ENCODE measurements around the gene TMEM178B.
"Not testable (repeated sequence)": the region's sequence is repeated elsewhere in the genome, so short reads cannot be mapped to it uniquely, and the experiment has no call there.

DNA sequence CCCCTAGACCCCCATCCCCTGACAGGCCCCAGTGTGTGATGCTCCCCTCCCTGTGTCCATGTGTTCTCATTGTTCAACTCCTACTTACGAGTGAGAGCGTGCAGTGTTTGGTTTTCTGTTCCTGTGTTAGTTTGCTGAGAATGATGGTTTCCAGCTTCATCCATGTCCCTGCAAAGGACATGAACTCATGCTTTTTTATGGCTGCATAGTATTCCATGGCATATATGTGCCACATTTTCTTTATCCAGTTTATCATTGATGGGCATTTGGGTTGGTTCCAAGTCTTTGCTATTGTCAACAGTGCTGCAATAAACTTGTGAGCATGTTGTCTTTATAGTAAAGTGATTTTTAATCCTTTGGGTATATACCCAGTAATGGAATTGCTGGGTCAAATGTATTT, 42.8 kb downstream of the TMEM178B start:
- not testable (repeated sequence) for TF ChIP-seq SUZ12 (IDR thresholded peaks at IDR 0.05; ENCODE audit: extremely low read depth, insufficient read depth, insufficient read length); YY1 (IDR thresholded peaks at IDR 0.05; ENCODE audit: insufficient read depth, insufficient read length); ZNF274 (IDR thresholded peaks at IDR 0.05; ENCODE audit: low read depth, low read length)

Data from NT2/D1 (cell line).